IMR-90 (cell line): ENCODE measurements around the gene TAP2. TPM values are rescaled to one million over a fixed set of nuclear protein-coding genes. Genes with fewer than 3 reads are reported as not detected.

ENCODE experiments used
- ATAC-seq: fragments of 200-7000 bp; cut with Tn5 transposase; 2 replicates; pipeline ENCODE4 v1.9.1; 2020; ENCODE audit warnings: low read depth, mild to moderate bottlenecking, moderate library complexity
- BruUV-seq: library from RNA; stranded (reverse); fragments of 400-500 nt; replicated peaks from 2 replicates; lab custom pipeline; 2021; lab: Mats Ljungman, UMichigan
- CTCF ChIA-PET: fragments of 300-600 bp; formaldehyde crosslinking; extraction: SDS; loops from one replicate; lab custom pipeline; 2021; ENCODE audit warnings: antibody characterized with exemption; lab: Yijun Ruan, JAX
- POLR2A ChIA-PET: fragments of 300-600 bp; sonication (Branson Sonifier 250); formaldehyde crosslinking; loops from one replicate; lab custom pipeline; 2022; ENCODE audit warnings: antibody characterized with exemption; ENCODE audit not compliant: unreplicated experiment; lab: Charles Lee
- DNase-seq: peaks from one replicate; pipeline ENCODE4 v3.0.0; 2013
- H2AFZ ChIP-seq: replicated peaks from 2 replicates; pipeline ENCODE3; 2013; ENCODE audit warnings: low read length, mild to moderate bottlenecking; ENCODE audit not compliant: poor library complexity
- H2AK5ac ChIP-seq: 2 replicates; pipeline ENCODE4 v1.6.1; 2013; ENCODE audit warnings: low read depth, low read length, inconsistent platforms
- H2AK9ac ChIP-seq: replicated peaks from 2 replicates; pipeline ENCODE3; 2013; ENCODE audit warnings: mild to moderate bottlenecking, low read depth, low read length, moderate library complexity; ENCODE audit not compliant: poor library complexity
- H2BK120ac ChIP-seq: 2 replicates; pipeline ENCODE4 v1.6.1; 2013; ENCODE audit warnings: low read depth, low read length, inconsistent platforms
- H2BK15ac ChIP-seq: 3 replicates; pipeline ENCODE4 v1.6.1; 2013; ENCODE audit warnings: low read depth, low read length, inconsistent platforms
- H2BK20ac ChIP-seq: 2 replicates; pipeline ENCODE4 v1.6.1; 2013; ENCODE audit warnings: low read depth, mild to moderate bottlenecking, inconsistent platforms, low read length, moderate library complexity
- H2BK5ac ChIP-seq: 2 replicates; pipeline ENCODE4 v1.6.1; 2013; ENCODE audit warnings: mild to moderate bottlenecking, low read depth, low read length, inconsistent platforms; ENCODE audit not compliant: poor library complexity, severe bottlenecking
- H3K14ac ChIP-seq: replicated peaks from 2 replicates; pipeline ENCODE4 v1.6.1; 2013; ENCODE audit warnings: low read depth, low read length, inconsistent platforms
- H3K18ac ChIP-seq: 2 replicates; pipeline ENCODE4 v1.6.1; 2013; ENCODE audit warnings: low read depth, low read length, control low read depth
- H3K23ac ChIP-seq: 2 replicates; pipeline ENCODE4 v1.6.1; 2013; ENCODE audit warnings: low read depth, low read length, inconsistent platforms
- H3K27ac ChIP-seq: 2 replicates; pipeline ENCODE4 v1.5.1; 2013; ENCODE audit warnings: mild to moderate bottlenecking, control low read depth, low read length; ENCODE audit not compliant: insufficient read depth
- H3K27me3 ChIP-seq: 2 replicates; pipeline ENCODE4 v1.6.1; 2013; ENCODE audit warnings: low read length; ENCODE audit not compliant: control insufficient read depth, insufficient read depth
- H3K36me3 ChIP-seq: 2 replicates; pipeline ENCODE4 v1.6.1; 2013; ENCODE audit warnings: low read length, mixed read lengths; ENCODE audit not compliant: control insufficient read depth, insufficient read depth
- H3K4ac ChIP-seq: 2 replicates; pipeline ENCODE4 v1.6.1; 2013; ENCODE audit warnings: low read depth, low read length, inconsistent platforms
- H3K4me1 ChIP-seq: 2 replicates; pipeline ENCODE4 v1.6.1; 2013; ENCODE audit warnings: low read length, mixed read lengths; ENCODE audit not compliant: control insufficient read depth, insufficient read depth
- H3K4me2 ChIP-seq: 2 replicates; pipeline ENCODE4 v1.6.1; 2013; ENCODE audit warnings: low read depth, mild to moderate bottlenecking, control low read depth, low read length, moderate library complexity
- H3K4me3 ChIP-seq: 2 replicates; pipeline ENCODE4 v1.5.1; 2013; ENCODE audit warnings: low read depth, mild to moderate bottlenecking, control low read depth, low read length, moderate library complexity; ENCODE audit not compliant: insufficient read depth
- H3K56ac ChIP-seq: 2 replicates; pipeline ENCODE4 v1.6.1; 2013; ENCODE audit warnings: low read length, inconsistent platforms; ENCODE audit not compliant: insufficient read depth; ENCODE audit errors: extremely low read depth
- H3K79me1 ChIP-seq, 2 experiments: 2 replicates each; pipeline ENCODE4 v1.6.1; 2013; ENCODE audit warnings: low read length in 2 of 2, inconsistent platforms in 1 of 2, low read depth in 1 of 2
- H3K9ac ChIP-seq: 2 replicates; pipeline ENCODE4 v1.6.1; 2013; ENCODE audit warnings: low read depth, low read length, control low read depth
- H3K9me1 ChIP-seq: 2 replicates; pipeline ENCODE4 v1.6.1; 2013; ENCODE audit warnings: low read length, inconsistent platforms; ENCODE audit not compliant: insufficient read depth
- H3K9me3 ChIP-seq: 2 replicates; pipeline ENCODE4 v1.6.1; 2013; ENCODE audit warnings: low read length; ENCODE audit not compliant: control insufficient read depth, insufficient read depth
- H4K20me1 ChIP-seq: 2 replicates; pipeline ENCODE4 v1.6.1; 2013; ENCODE audit warnings: low read length, inconsistent platforms; ENCODE audit not compliant: insufficient read depth
- H4K5ac ChIP-seq: 2 replicates; pipeline ENCODE4 v1.6.1; 2013; ENCODE audit warnings: mild to moderate bottlenecking, low read depth, low read length, control low read depth
- H4K8ac ChIP-seq, 2 experiments: 2 replicates each; pipeline ENCODE4 v1.6.1; 2013; ENCODE audit warnings: low read depth in 2 of 2, low read length in 2 of 2, control low read depth in 1 of 2, inconsistent platforms in 1 of 2
- H4K91ac ChIP-seq: 2 replicates; pipeline ENCODE4 v1.6.1; 2013; ENCODE audit warnings: low read depth, low read length, inconsistent platforms; ENCODE audit not compliant: insufficient read depth
- CEBPB ChIP-seq: IDR thresholded peaks from 2 replicates; pipeline ENCODE4 v1.6.1; 2012; ENCODE audit warnings: low read depth, low read length, improper control_type of control experiment
- FOS ChIP-seq: fragments of 150-350 bp; IDR thresholded peaks from 2 replicates; pipeline ENCODE4 v1.6.1; 2016; ENCODE audit warnings: low read depth, low read length
- MAFK ChIP-seq: IDR thresholded peaks from 2 replicates; pipeline ENCODE4 v1.6.1; 2012; ENCODE audit warnings: low read depth, low read length, improper control_type of control experiment
- MAZ ChIP-seq: IDR thresholded peaks from 2 replicates; pipeline ENCODE4 v1.6.1; 2012; ENCODE audit warnings: low read depth, mild to moderate bottlenecking, low read length, improper control_type of control experiment, moderate library complexity, borderline replicate concordance
- MXI1 ChIP-seq: IDR thresholded peaks from 2 replicates; pipeline ENCODE4 v1.6.1; 2012; ENCODE audit warnings: low read depth, mild to moderate bottlenecking, low read length, moderate library complexity, borderline replicate concordance
- RAD21 ChIP-seq: IDR thresholded peaks from 2 replicates; pipeline ENCODE4 v1.6.1; 2012; ENCODE audit warnings: low read length, improper control_type of control experiment
- RCOR1 ChIP-seq: IDR thresholded peaks from 2 replicates; pipeline ENCODE4 v1.6.1; 2012; ENCODE audit warnings: mild to moderate bottlenecking, low read length, improper control_type of control experiment; ENCODE audit not compliant: insufficient replicate concordance
- RFX5 ChIP-seq: IDR thresholded peaks from 2 replicates; pipeline ENCODE4 v1.8.0; 2012; ENCODE audit warnings: low read depth, mild to moderate bottlenecking, low read length, moderate library complexity
- WGBS, 2 experiments: methylation state at CpG; one replicate each; pipeline versions ENCODE4 v1.1.5 to v1.1.7; 2013; ENCODE audit warnings: missing lambda C conversion rate in 2 of 2; ENCODE audit not compliant: insufficient read length in 1 of 2; ENCODE audit errors: extremely low coverage in 2 of 2; 5-methylcytosine and 5-hydroxymethylcytosine counted together
- dilution Hi-C: fragments of 300-500 bp; cut with HindIII; formaldehyde crosslinking; loops from one replicate; pipeline ENCODE4 v1.14.3; 2018; ENCODE audit warnings: low sequenced_read_pairs; ENCODE audit not compliant: unreplicated experiment
- in situ Hi-C: fragments of 300-500 bp; cut with MboI; formaldehyde crosslinking; loops from 3 replicates; pipeline ENCODE4 v1.14.3; 2019; ENCODE audit warnings: low sequenced_read_pairs, inconsistent platforms, mixed read lengths
- intact Hi-C: fragments of 100-400 bp; cut with micrococcal nuclease; formaldehyde crosslinking; loops from 2 replicates; pipeline ENCODE4 v1.10.0; 2022
- polyA plus RNA-seq, 3 experiments: library from polyadenylated mRNA; depleted of rRNA; stranded (reverse); fragments of >200 nt; gene quantifications; 2 replicates each; pipeline ENCODE4 v1.2.3, GENCODE V29; 2012; ENCODE audit warnings: low replicate concordance in 1 of 3
- total RNA-seq: library from RNA; depleted of rRNA; stranded (reverse); fragments of >200 nt; gene quantifications from 2 replicates; pipeline ENCODE4 v1.2.3, GENCODE V29; 2012
- TF ChIP-seq, protein P1 (sequence below): fragments of 150-350 bp; IDR thresholded peaks from 2 replicates; pipeline ENCODE4 v1.6.1; 2016; ENCODE audit warnings: low read depth, mild to moderate bottlenecking, low read length, moderate library complexity, borderline replicate concordance

The TAP2 gene
- total and polyA plus RNA-seq, 2 of the 4 experiments (the other 2 are of a cell fraction), result 6.6 to 11.4 TPM

DNA sequence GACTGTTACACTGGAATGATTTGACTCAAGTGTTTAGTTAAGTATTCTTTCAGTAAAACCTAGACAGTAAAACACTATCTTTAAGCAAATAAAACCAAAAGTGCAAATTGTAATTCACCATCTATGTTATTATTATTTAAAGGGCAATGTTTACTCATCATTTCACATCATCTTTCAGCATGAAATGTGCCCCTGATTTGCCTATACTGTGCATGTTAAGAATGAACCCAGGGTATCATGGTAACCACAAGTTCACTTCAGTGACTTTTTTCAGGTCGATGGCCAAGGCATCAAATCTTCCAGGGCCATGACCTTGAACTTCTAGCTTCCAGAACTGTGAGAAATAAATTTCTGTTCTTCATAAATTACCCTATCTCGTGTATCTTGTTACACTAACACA lies 19.7 kb downstream of the TAP2 start:
- Histone ChIP-seq H3K4me1 (peaks cover 5% of the 10 kb centered on the region), H3K56ac (no peak overlapping the region), H3K9ac (no peak overlapping the region), H2BK5ac (no peak overlapping the region), H4K91ac (no peak overlapping the region), H2BK20ac (no peak overlapping the region), H3K18ac (no peak overlapping the region), H3K4me3 (no peak overlapping the region), H2AK9ac (no peak overlapping the region), H3K14ac (no peak overlapping the region), H3K4me2 (no peak overlapping the region), H4K5ac (no peak overlapping the region), H3K23ac (no peak overlapping the region), H3K79me1 (no peaks in the 10 kb centered on the region), H2BK15ac (no peak overlapping the region), H3K9me1 (peaks cover 4% of the 10 kb centered on the region; the same call in 1 of the 2 replicates), H2AFZ (no peak overlapping the region), H3K4ac (no peak overlapping the region), H2BK120ac (no peak overlapping the region), H4K8ac (no peak overlapping the region), H3K9me3 (no peaks in the 10 kb centered on the region), H3K27ac (no peak overlapping the region), H2AK5ac (no peak overlapping the region), H3K27me3 (no peaks in the 10 kb centered on the region), H3K36me3 (no peaks in the 10 kb centered on the region), H4K20me1 (no peaks in the 10 kb centered on the region)
- CTCF ChIA-PET, result no interaction called here
- TF ChIP-seq RFX5, result no peak
- no peak for TF ChIP-seq RAD21
- TF ChIP-seq RCOR1, result no peak
- TF ChIP-seq CEBPB, result no peak
- no peak for TF ChIP-seq MAZ
- no peak for TF ChIP-seq MAFK
- no peak for TF ChIP-seq MXI1
- TF ChIP-seq, protein P1, sequence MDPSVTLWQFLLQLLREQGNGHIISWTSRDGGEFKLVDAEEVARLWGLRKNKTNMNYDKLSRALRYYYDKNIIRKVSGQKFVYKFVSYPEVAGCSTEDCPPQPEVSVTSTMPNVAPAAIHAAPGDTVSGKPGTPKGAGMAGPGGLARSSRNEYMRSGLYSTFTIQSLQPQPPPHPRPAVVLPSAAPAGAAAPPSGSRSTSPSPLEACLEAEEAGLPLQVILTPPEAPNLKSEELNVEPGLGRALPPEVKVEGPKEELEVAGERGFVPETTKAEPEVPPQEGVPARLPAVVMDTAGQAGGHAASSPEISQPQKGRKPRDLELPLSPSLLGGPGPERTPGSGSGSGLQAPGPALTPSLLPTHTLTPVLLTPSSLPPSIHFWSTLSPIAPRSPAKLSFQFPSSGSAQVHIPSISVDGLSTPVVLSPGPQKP, result no peak
- TF ChIP-seq FOS, result no peak
- intact Hi-C loops, result no loop called here
- POLR2A ChIA-PET, result no interaction called here
- WGBS, 2 experiments, result no CpG with 5 or more reads among the region's 2 CpGs
- no peak for ATAC-seq
- in situ Hi-C loops, result no loop called here
- no TSS peak for BruUV-seq
- dilution Hi-C loops, result no loop called here
- no peak for DNase-seq
